ENCODE measurements around the gene RXRA. TPM values are rescaled to one million over a fixed set of nuclear protein-coding genes. Genes with fewer than 3 reads are reported as not detected.

The RXRA gene
- total RNA-seq, 1 experiment from 2014 or later = 31.6 TPM

DNA sequence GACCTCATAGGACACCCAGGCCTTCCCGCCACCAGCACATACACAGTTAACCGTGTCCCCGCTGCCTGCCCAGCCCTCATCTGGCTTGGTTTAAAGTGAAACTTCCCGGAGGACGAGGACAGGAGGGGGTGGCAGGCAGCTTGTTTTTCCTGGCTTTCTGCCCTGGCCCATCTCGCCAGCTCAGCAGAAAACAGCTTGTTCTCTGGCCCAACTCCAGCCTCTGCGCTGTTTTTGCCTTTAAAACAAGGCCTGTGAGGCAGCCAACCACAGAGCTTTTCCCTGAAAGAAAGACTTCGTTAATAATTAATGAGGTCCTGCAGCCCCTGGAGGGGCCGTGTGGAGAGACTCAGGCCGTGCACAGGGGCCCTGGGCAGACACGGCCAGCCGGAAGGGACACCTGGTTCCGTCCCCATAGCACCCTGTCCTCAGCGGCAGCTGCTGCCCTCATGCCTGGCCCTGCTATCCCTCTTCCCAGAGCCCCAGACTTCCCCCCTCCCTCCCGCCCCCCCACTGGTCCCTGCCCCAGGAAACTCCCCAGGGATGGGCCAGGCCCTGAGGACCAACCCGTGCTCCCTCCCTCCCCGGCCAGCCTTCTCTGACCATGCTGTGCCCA is 108.7 kb downstream of the RXRA start:
- H3K27ac ChIP-seq (ENCODE audit: low read length) = no peak overlapping the region
- DNase-seq (ENCODE audit: low read depth, low spot score) = no peak
- H3K9me3 ChIP-seq (ENCODE audit: control insufficient read depth, insufficient read depth, low read depth, low read length) = no peaks in the 10 kb centered on the region
- CTCF ChIA-PET = interaction anchor here (0.5 to 0.7 kb wide), 3 partner anchors 8 to 180 kb away, joined by 3 to 5 read pairs (median 3); no protein-coding TSS in a partner anchor
- no peak for TF ChIP-seq SIN3A (IDR thresholded peaks at IDR 0.05; ENCODE audit: borderline replicate concordance, insufficient read depth, low read depth, low read length)
- no peak for TF ChIP-seq TCF7L2 (IDR thresholded peaks at IDR 0.05; ENCODE audit: low read depth, low read length)
- TF ChIP-seq, protein P1, sequence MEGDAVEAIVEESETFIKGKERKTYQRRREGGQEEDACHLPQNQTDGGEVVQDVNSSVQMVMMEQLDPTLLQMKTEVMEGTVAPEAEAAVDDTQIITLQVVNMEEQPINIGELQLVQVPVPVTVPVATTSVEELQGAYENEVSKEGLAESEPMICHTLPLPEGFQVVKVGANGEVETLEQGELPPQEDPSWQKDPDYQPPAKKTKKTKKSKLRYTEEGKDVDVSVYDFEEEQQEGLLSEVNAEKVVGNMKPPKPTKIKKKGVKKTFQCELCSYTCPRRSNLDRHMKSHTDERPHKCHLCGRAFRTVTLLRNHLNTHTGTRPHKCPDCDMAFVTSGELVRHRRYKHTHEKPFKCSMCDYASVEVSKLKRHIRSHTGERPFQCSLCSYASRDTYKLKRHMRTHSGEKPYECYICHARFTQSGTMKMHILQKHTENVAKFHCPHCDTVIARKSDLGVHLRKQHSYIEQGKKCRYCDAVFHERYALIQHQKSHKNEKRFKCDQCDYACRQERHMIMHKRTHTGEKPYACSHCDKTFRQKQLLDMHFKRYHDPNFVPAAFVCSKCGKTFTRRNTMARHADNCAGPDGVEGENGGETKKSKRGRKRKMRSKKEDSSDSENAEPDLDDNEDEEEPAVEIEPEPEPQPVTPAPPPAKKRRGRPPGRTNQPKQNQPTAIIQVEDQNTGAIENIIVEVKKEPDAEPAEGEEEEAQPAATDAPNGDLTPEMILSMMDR (IDR thresholded peaks at IDR 0.05) = no peak
- TF ChIP-seq POLR2AphosphoS5 (IDR thresholded peaks at IDR 0.05; ENCODE audit: low read depth, low read length) = no peak
- no peak for TF ChIP-seq REST (IDR thresholded peaks at IDR 0.05; ENCODE audit: insufficient read depth in 1 of 2, low read depth in 2 of 2, low read length in 1 of 2)
- peak; percentile 68 for ATAC-seq
- no peak overlapping the region for H3K4me3 ChIP-seq (ENCODE audit: low read depth in 2 of 2, low read length in 2 of 2)
- H3K36me3 ChIP-seq (ENCODE audit: control insufficient read depth, insufficient read depth, low read length) = no peaks in the 10 kb centered on the region
- no peaks in the 10 kb centered on the region for H3K27me3 ChIP-seq (ENCODE audit: control insufficient read depth, insufficient read depth, low read length)
- intact Hi-C loops (cut with micrococcal nuclease; ENCODE audit: unreplicated experiment) = no loop called here
- no TSS peak for BruUV-seq (replicated peaks)
- H3K4me1 ChIP-seq (ENCODE audit: control insufficient read depth, insufficient read depth, low read length) = no peaks in the 10 kb centered on the region
- POLR2A ChIA-PET = interaction anchor here (0.6 kb wide), 1 partner anchor 11 kb away, joined by 4 read pairs; no protein-coding TSS in a partner anchor
- in situ Hi-C loops (cut with HindIII; ENCODE audit: low pct_unique_long_range_greater_than_20kb, low sequenced_read_pairs) = no loop called here

DNA sequence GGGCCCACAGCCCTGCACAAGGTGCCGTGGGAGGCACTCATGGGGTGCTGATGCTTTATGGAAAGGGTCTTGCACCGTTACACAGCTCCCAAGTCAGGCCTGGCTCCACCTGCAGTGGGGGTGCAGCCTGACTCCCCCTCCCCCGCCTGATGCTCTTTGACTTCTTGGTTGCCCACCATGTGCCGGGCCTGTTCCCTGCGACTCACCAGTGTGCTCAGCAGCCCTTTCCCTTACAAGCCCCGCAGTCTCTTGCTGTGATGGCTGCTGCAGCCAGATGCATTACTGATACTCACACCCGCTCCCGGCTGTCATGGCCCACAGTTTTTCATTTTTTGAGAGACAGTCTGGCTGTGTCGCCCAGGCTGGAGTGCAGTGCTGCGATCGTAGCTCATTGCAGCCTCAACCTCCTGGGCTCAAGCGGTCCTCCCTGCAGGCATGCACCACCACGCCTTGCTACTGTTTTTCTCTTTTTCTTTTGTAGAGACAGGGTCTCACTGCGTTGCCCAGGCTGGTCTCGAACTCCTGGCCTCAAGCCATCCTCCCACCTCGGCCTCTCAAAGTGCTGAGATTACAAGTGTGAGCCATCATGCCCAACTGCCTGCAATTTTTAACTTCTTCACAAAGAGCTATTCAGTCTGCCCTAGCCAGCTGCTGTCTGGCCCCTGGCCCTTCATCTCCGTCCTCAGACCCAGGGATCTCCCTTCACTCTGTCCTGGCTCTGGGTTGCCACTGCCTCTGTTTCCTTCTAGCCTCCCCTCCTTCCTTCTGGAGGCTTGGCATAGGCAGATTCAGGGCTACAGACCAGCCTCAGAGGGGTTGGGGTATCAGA is 109.5 kb downstream of the RXRA start:
- in situ Hi-C loops (cut with HindIII; ENCODE audit: low pct_unique_long_range_greater_than_20kb, low sequenced_read_pairs) = no loop called here
- no peak overlapping the region for H3K4me3 ChIP-seq (ENCODE audit: low read depth in 2 of 2, low read length in 2 of 2)
- intact Hi-C loops (cut with micrococcal nuclease; ENCODE audit: unreplicated experiment) = no loop called here

More for the DNA sequence above, 109.5 kb downstream of the RXRA start:
- DNase-seq (ENCODE audit: low read depth, low spot score) (no peak), ATAC-seq (no peak)
- Histone ChIP-seq H3K36me3 (ENCODE audit: control insufficient read depth, insufficient read depth, low read length) (no peaks in the 10 kb centered on the region), H3K27ac (ENCODE audit: low read length) (no peak overlapping the region), H3K27me3 (ENCODE audit: control insufficient read depth, insufficient read depth, low read length) (no peaks in the 10 kb centered on the region), H3K9me3 (ENCODE audit: control insufficient read depth, insufficient read depth, low read depth, low read length) (no peaks in the 10 kb centered on the region), H3K4me1 (ENCODE audit: control insufficient read depth, insufficient read depth, low read length) (no peaks in the 10 kb centered on the region)
- CTCF ChIA-PET = no interaction called here
- BruUV-seq (replicated peaks) = no TSS peak
- POLR2A ChIA-PET = interaction anchor here (0.6 kb wide), 1 partner anchor 10 kb away, joined by 4 read pairs; no protein-coding TSS in a partner anchor
- TF ChIP-seq TCF7L2 (IDR thresholded peaks at IDR 0.05; ENCODE audit: low read depth, low read length) (no peak), SIN3A (IDR thresholded peaks at IDR 0.05; ENCODE audit: borderline replicate concordance, insufficient read depth, low read depth, low read length) (no peak), REST (IDR thresholded peaks at IDR 0.05; ENCODE audit: insufficient read depth in 1 of 2, low read depth in 2 of 2, low read length in 1 of 2) (no peak), POLR2AphosphoS5 (IDR thresholded peaks at IDR 0.05; ENCODE audit: low read depth, low read length) (no peak)
- TF ChIP-seq, protein P1 (IDR thresholded peaks at IDR 0.05) = no peak

All from Panc1 (cell line).